Activated naive CD8-positive, alpha-beta T cell treated with anti-CD3 and anti-CD28 coated beads for 36 hours (primary cell): Measurements from ENCODE around the gene ANKK1. TPM values are rescaled to one million over a fixed set of nuclear protein-coding genes. Genes with fewer than 3 reads are reported as not detected.

ENCODE experiments used
- DNase-seq: peaks from one replicate; pipeline ENCODE4 v3.0.0; 2021
- H3K27ac Mint-ChIP-seq: one replicate; pipeline ENCODE4 v1.8.0; 2022; ENCODE audit warnings: mild to moderate bottlenecking, moderate library complexity, mixed read lengths
- H3K27me3 Mint-ChIP-seq: one replicate; pipeline ENCODE4 v1.8.0; 2022; ENCODE audit warnings: mild to moderate bottlenecking, mixed read lengths
- H3K36me3 Mint-ChIP-seq: one replicate; pipeline ENCODE4 v1.8.0; 2021; ENCODE audit warnings: mild to moderate bottlenecking, mixed read lengths
- H3K4me1 Mint-ChIP-seq: one replicate; pipeline ENCODE4 v1.8.0; 2021; ENCODE audit warnings: mixed read lengths
- H3K4me3 Mint-ChIP-seq: one replicate; pipeline ENCODE4 v1.8.0; 2022; ENCODE audit warnings: mild to moderate bottlenecking, moderate library complexity, mixed read lengths
- H3K9me3 Mint-ChIP-seq: one replicate; pipeline ENCODE4 v1.8.0; 2022; ENCODE audit warnings: mixed read lengths
- total RNA-seq, 2 experiments: library from RNA; stranded (reverse); gene quantifications; one replicate each; pipeline ENCODE4 v1.2.3, GENCODE V29; 2021

Gene ANKK1
- total RNA-seq, 2 experiments from 2014 or later = 0.14 to 0.23 TPM

GRCh38 chr11:113369411-113369810, 18.2 kb upstream of the ANKK1 start:
- no peak for DNase-seq
- no peaks in the 10 kb centered on the region for H3K9me3 Mint-ChIP-seq
- H3K36me3 Mint-ChIP-seq = peaks cover 5% of the 10 kb centered on the region
- peaks cover 15% of the 10 kb centered on the region for H3K4me1 Mint-ChIP-seq
- H3K4me3 Mint-ChIP-seq = no peak overlapping the region
- H3K27me3 Mint-ChIP-seq = no peaks in the 10 kb centered on the region
- H3K27ac Mint-ChIP-seq = no peak overlapping the region

GRCh38 chr11:113370634-113371033, 16.9 kb upstream of the ANKK1 start:
- Mint-ChIP-seq H3K27me3 (no peaks in the 10 kb centered on the region), H3K9me3 (no peaks in the 10 kb centered on the region), H3K4me1 (peaks cover 9% of the 10 kb centered on the region), H3K36me3 (peaks cover 7% of the 10 kb centered on the region), H3K4me3 (no peak overlapping the region), H3K27ac (no peak overlapping the region)
- DNase-seq = no peak

- no peak for DNase-seq
- Mint-ChIP-seq H3K27me3 (no peaks in the 10 kb centered on the region), H3K27ac (no peak overlapping the region), H3K4me3 (no peak overlapping the region), H3K4me1 (no peaks in the 10 kb centered on the region), H3K9me3 (no peaks in the 10 kb centered on the region), H3K36me3 (peaks cover 7% of the 10 kb centered on the region)
Measured at GRCh38 chr11:113372309-113372708, 15.3 kb upstream of the ANKK1 start.

- Mint-ChIP-seq H3K9me3 (no peaks in the 10 kb centered on the region), H3K27me3 (no peaks in the 10 kb centered on the region), H3K36me3 (peaks cover 5% of the 10 kb centered on the region), H3K27ac (no peak overlapping the region), H3K4me1 (no peaks in the 10 kb centered on the region), H3K4me3 (no peak overlapping the region)
- DNase-seq = no peak
Measured at GRCh38 chr11:113373306-113373705, 14.3 kb upstream of the ANKK1 start.

- no peak for DNase-seq
- Mint-ChIP-seq H3K36me3 (peaks cover 2% of the 10 kb centered on the region), H3K4me1 (no peaks in the 10 kb centered on the region), H3K27me3 (no peaks in the 10 kb centered on the region), H3K9me3 (no peaks in the 10 kb centered on the region), H3K4me3 (no peak overlapping the region), H3K27ac (no peak overlapping the region)
Measured at GRCh38 chr11:113373981-113374560, 13.5 kb upstream of the ANKK1 start.

- H3K9me3 Mint-ChIP-seq = no peaks in the 10 kb centered on the region
- H3K27me3 Mint-ChIP-seq = no peaks in the 10 kb centered on the region
- no peak overlapping the region for H3K4me3 Mint-ChIP-seq
- no peaks in the 10 kb centered on the region for H3K4me1 Mint-ChIP-seq
- DNase-seq = no peak
- no peak overlapping the region for H3K27ac Mint-ChIP-seq
- peaks cover 7% of the 10 kb centered on the region for H3K36me3 Mint-ChIP-seq
Measured at GRCh38 chr11:113375402-113375801, 12.2 kb upstream of the ANKK1 start.

- no peak for DNase-seq
- Mint-ChIP-seq H3K4me1 (no peaks in the 10 kb centered on the region), H3K27me3 (no peaks in the 10 kb centered on the region), H3K9me3 (no peaks in the 10 kb centered on the region), H3K4me3 (no peak overlapping the region), H3K36me3 (peaks cover 14% of the 10 kb centered on the region), H3K27ac (no peak overlapping the region)
Measured at GRCh38 chr11:113376156-113376555, 11.4 kb upstream of the ANKK1 start.

GRCh38 chr11:113377681-113378412, 9.7 kb upstream of the ANKK1 start:
- peaks cover 14% of the 10 kb centered on the region for H3K36me3 Mint-ChIP-seq
- H3K9me3 Mint-ChIP-seq = no peaks in the 10 kb centered on the region
- no peak overlapping the region for H3K27ac Mint-ChIP-seq
- H3K4me3 Mint-ChIP-seq = no peak overlapping the region
- no peaks in the 10 kb centered on the region for H3K4me1 Mint-ChIP-seq
- DNase-seq = no peak
- H3K27me3 Mint-ChIP-seq = no peaks in the 10 kb centered on the region

- Mint-ChIP-seq H3K36me3 (peaks cover 14% of the 10 kb centered on the region), H3K27me3 (no peaks in the 10 kb centered on the region), H3K4me1 (no peaks in the 10 kb centered on the region), H3K9me3 (no peaks in the 10 kb centered on the region), H3K4me3 (no peak overlapping the region), H3K27ac (no peak overlapping the region)
- DNase-seq = no peak
Measured at GRCh38 chr11:113378692-113379091, 8.9 kb upstream of the ANKK1 start.

- H3K27me3 Mint-ChIP-seq = no peaks in the 10 kb centered on the region
- DNase-seq = no peak
- H3K4me1 Mint-ChIP-seq = no peaks in the 10 kb centered on the region
- H3K4me3 Mint-ChIP-seq = no peak overlapping the region
- H3K9me3 Mint-ChIP-seq = no peaks in the 10 kb centered on the region
- H3K36me3 Mint-ChIP-seq = peaks cover 13% of the 10 kb centered on the region
- H3K27ac Mint-ChIP-seq = no peak overlapping the region
Measured at GRCh38 chr11:113382121-113382520, 5.5 kb upstream of the ANKK1 start.

- Mint-ChIP-seq H3K4me3 (no peak overlapping the region), H3K27ac (no peak overlapping the region), H3K4me1 (no peaks in the 10 kb centered on the region), H3K27me3 (no peaks in the 10 kb centered on the region), H3K36me3 (peaks cover 13% of the 10 kb centered on the region), H3K9me3 (no peaks in the 10 kb centered on the region)
- DNase-seq = no peak
Measured at GRCh38 chr11:113384551-113384950, 3.0 kb upstream of the ANKK1 start.

GRCh38 chr11:113385749-113386148, 1.8 kb upstream of the ANKK1 start:
- no peak for DNase-seq
- H3K4me3 Mint-ChIP-seq = no peak overlapping the region
- no peaks in the 10 kb centered on the region for H3K9me3 Mint-ChIP-seq
- H3K27ac Mint-ChIP-seq = no peak overlapping the region
- H3K4me1 Mint-ChIP-seq = no peaks in the 10 kb centered on the region
- H3K36me3 Mint-ChIP-seq = peaks cover 5% of the 10 kb centered on the region
- no peaks in the 10 kb centered on the region for H3K27me3 Mint-ChIP-seq

- Mint-ChIP-seq H3K36me3 (peaks cover 2% of the 10 kb centered on the region), H3K4me1 (no peaks in the 10 kb centered on the region), H3K27me3 (no peaks in the 10 kb centered on the region), H3K4me3 (no peak overlapping the region), H3K27ac (no peak overlapping the region), H3K9me3 (no peaks in the 10 kb centered on the region)
- DNase-seq = no peak
Measured at GRCh38 chr11:113386866-113387265, 713 bp upstream of the ANKK1 start.

- H3K36me3 Mint-ChIP-seq = peaks cover 2% of the 10 kb centered on the region
- no peaks in the 10 kb centered on the region for H3K9me3 Mint-ChIP-seq
- no peak overlapping the region for H3K4me3 Mint-ChIP-seq
- no peak overlapping the region for H3K27ac Mint-ChIP-seq
- no peaks in the 10 kb centered on the region for H3K4me1 Mint-ChIP-seq
- DNase-seq = no peak
- H3K27me3 Mint-ChIP-seq = no peaks in the 10 kb centered on the region
Measured at GRCh38 chr11:113389272-113389671, 1.7 kb downstream of the ANKK1 start.

- Mint-ChIP-seq H3K9me3 (no peaks in the 10 kb centered on the region), H3K4me1 (no peaks in the 10 kb centered on the region), H3K4me3 (no peak overlapping the region), H3K27ac (no peak overlapping the region), H3K36me3 (no peaks in the 10 kb centered on the region), H3K27me3 (no peaks in the 10 kb centered on the region)
- DNase-seq = no peak
Measured at GRCh38 chr11:113392236-113392921, 4.8 kb downstream of the ANKK1 start.
